Measurements from ENCODE around the gene RUNDC1.

The RUNDC1 gene

GRCh38 chr17:42980274-42980765 is at the start of gene RUNDC1:
Gene RUNDC1, plus strand, starts transcription at chr17:42980565. Its CDS starts 12 bp downstream, at chr17:42980577.
- TF ChIP-seq USF1 (IDR thresholded peaks at IDR 0.05) (no peak), FOXM1 (IDR thresholded peaks at IDR 0.05; ENCODE audit: borderline replicate concordance, low read depth) (no peak), CREB1 (IDR thresholded peaks at IDR 0.05; ENCODE audit: low read depth) (0 out of 2 replicates have a peak, but pooled peaks have one; percentile 15), EP300 (IDR thresholded peaks at IDR 0.05; ENCODE audit: borderline replicate concordance) (no peak), YY1 (IDR thresholded peaks at IDR 0.05; ENCODE audit: low read depth) (peak; percentile 97), TAF1 (IDR thresholded peaks at IDR 0.05; ENCODE audit: low read depth) (peak; percentile 91), TEAD4 (IDR thresholded peaks at IDR 0.05) (peak; percentile 4; the same call in 1 of the 2 replicates), NFIC (IDR thresholded peaks at IDR 0.05) (no peak), TCF12 (IDR thresholded peaks at IDR 0.05; ENCODE audit: low read depth) (peak; percentile 47; the same call in 1 of the 2 replicates), MAX (IDR thresholded peaks at IDR 0.05) (no peak)

GRCh38 chr17:42937712-42938596 is 42.4 kb upstream of the RUNDC1 start:
- TF ChIP-seq RAD21 (IDR thresholded peaks at IDR 0.05; ENCODE audit: low read depth): peak; percentile 90
- no peak for TF ChIP-seq ZBTB7A (IDR thresholded peaks at IDR 0.05; ENCODE audit: low read depth)

- no peak for TF ChIP-seq TCF12 (IDR thresholded peaks at IDR 0.05; ENCODE audit: low read depth)
- no peak for TF ChIP-seq USF1 (IDR thresholded peaks at IDR 0.05)
Measured at GRCh38 chr17:42944211-42944610, 36.2 kb upstream of the RUNDC1 start.

GRCh38 chr17:42946812-42947211 is 33.6 kb upstream of the RUNDC1 start:
- no peak for TF ChIP-seq EGR1 (IDR thresholded peaks at IDR 0.05)
- TF ChIP-seq REST (IDR thresholded peaks at IDR 0.05; ENCODE audit: low read depth): no peak
- TF ChIP-seq TCF12 (IDR thresholded peaks at IDR 0.05; ENCODE audit: low read depth): no peak
- no peak for TF ChIP-seq TEAD4 (IDR thresholded peaks at IDR 0.05)
- TF ChIP-seq MAX (IDR thresholded peaks at IDR 0.05): no peak
- TF ChIP-seq NFIC (IDR thresholded peaks at IDR 0.05): no peak
- TF ChIP-seq USF1 (IDR thresholded peaks at IDR 0.05): no peak
- TF ChIP-seq RAD21 (IDR thresholded peaks at IDR 0.05; ENCODE audit: low read depth): no peak
- no peak for TF ChIP-seq FOXM1 (IDR thresholded peaks at IDR 0.05; ENCODE audit: borderline replicate concordance, low read depth)
- no peak for TF ChIP-seq CREB1 (IDR thresholded peaks at IDR 0.05; ENCODE audit: low read depth)
- TF ChIP-seq ZBTB7A (IDR thresholded peaks at IDR 0.05; ENCODE audit: low read depth): no peak
- no peak for TF ChIP-seq EP300 (IDR thresholded peaks at IDR 0.05; ENCODE audit: borderline replicate concordance)
- no peak for TF ChIP-seq CEBPB (IDR thresholded peaks at IDR 0.05)
- TF ChIP-seq TAF1 (IDR thresholded peaks at IDR 0.05; ENCODE audit: low read depth): no peak
- TF ChIP-seq YY1 (IDR thresholded peaks at IDR 0.05; ENCODE audit: low read depth): no peak

GRCh38 chr17:42950044-42950783 is 30.2 kb upstream of the RUNDC1 start:
- TF ChIP-seq EP300 (IDR thresholded peaks at IDR 0.05; ENCODE audit: borderline replicate concordance): no peak
- TF ChIP-seq RAD21 (IDR thresholded peaks at IDR 0.05; ENCODE audit: low read depth): no peak
- TF ChIP-seq YY1 (IDR thresholded peaks at IDR 0.05; ENCODE audit: low read depth): no peak
- TF ChIP-seq MAX (IDR thresholded peaks at IDR 0.05): no peak
- TF ChIP-seq TEAD4 (IDR thresholded peaks at IDR 0.05): no peak
- no peak for TF ChIP-seq ZBTB7A (IDR thresholded peaks at IDR 0.05; ENCODE audit: low read depth)
- TF ChIP-seq EGR1 (IDR thresholded peaks at IDR 0.05): no peak
- no peak for TF ChIP-seq NFIC (IDR thresholded peaks at IDR 0.05)
- no peak for TF ChIP-seq FOXM1 (IDR thresholded peaks at IDR 0.05; ENCODE audit: borderline replicate concordance, low read depth)
- TF ChIP-seq CREB1 (IDR thresholded peaks at IDR 0.05; ENCODE audit: low read depth): no peak
- TF ChIP-seq REST (IDR thresholded peaks at IDR 0.05; ENCODE audit: low read depth): no peak
- TF ChIP-seq TAF1 (IDR thresholded peaks at IDR 0.05; ENCODE audit: low read depth): no peak
- TF ChIP-seq CEBPB (IDR thresholded peaks at IDR 0.05): no peak
- TF ChIP-seq TCF12 (IDR thresholded peaks at IDR 0.05; ENCODE audit: low read depth): no peak
